K562 (cell line): ENCODE results near the gene TSKS. TPM values are rescaled to one million over a fixed set of nuclear protein-coding genes. Genes with fewer than 3 reads are reported as not detected.

Experiments used
- ATF7 ChIP-seq: fragments of 450-650 bp; IDR thresholded peaks from 2 replicates; pipeline ENCODE4 v1.7.1; 2014; ENCODE audit warnings: mild to moderate bottlenecking, moderate library complexity
- BRD9 ChIP-seq: fragments of 450-650 bp; IDR thresholded peaks from 2 replicates; pipeline ENCODE4 v1.6.1; 2018; ENCODE audit warnings: low read depth; ENCODE audit not compliant: partially characterized antibody
- CBFB ChIP-seq: sonication (generic); formaldehyde crosslinking; IDR thresholded peaks from 2 replicates; pipeline ENCODE4 v1.4.0; 2020; ENCODE audit warnings: mild to moderate bottlenecking, missing genetic modification reagents
- CBX5 ChIP-seq: IDR thresholded peaks from 2 replicates; pipeline ENCODE4 v1.6.1; 2014; ENCODE audit warnings: low read depth, borderline replicate concordance
- CHD2 ChIP-seq: IDR thresholded peaks from 2 replicates; pipeline ENCODE4 v1.6.1; 2011; ENCODE audit warnings: low read depth, low read length
- CREB3L1 ChIP-seq: fragments of 450-650 bp; IDR thresholded peaks from 2 replicates; pipeline ENCODE4 v1.6.1; 2014; ENCODE audit warnings: low read depth, mild to moderate bottlenecking, moderate library complexity, borderline replicate concordance
- DLX4 ChIP-seq: fragments of 250-450 bp; sonication (Bioruptor Pico); IDR thresholded peaks from 2 replicates; pipeline ENCODE4 v1.6.1; 2021; ENCODE audit warnings: mild to moderate bottlenecking
- ESRRA ChIP-seq: fragments of 450-650 bp; IDR thresholded peaks from 2 replicates; pipeline ENCODE4 v1.6.1; 2014; ENCODE audit warnings: low read depth, mild to moderate bottlenecking, moderate library complexity, borderline replicate concordance
- ETV1 ChIP-seq: fragments of 450-650 bp; conservative IDR thresholded peaks from 2 replicates; pipeline ENCODE4 v1.6.1; 2016; ENCODE audit warnings: missing genetic modification characterization, control low read depth, low read depth, missing compliant biosample characterization
- ETV6 ChIP-seq, 3 experiments: fragments of 150-350 bp in 1 of 3; sonication (generic) in 1 of 3; formaldehyde crosslinking in 1 of 3; IDR thresholded peaks; 2 replicates each; pipeline versions ENCODE4 v1.6.1 to v1.8.0; 2014 to 2022; ENCODE audit warnings: borderline replicate concordance in 2 of 3, low read depth in 2 of 3, antibody characterized with exemption in 1 of 3, low read length in 1 of 3, mild to moderate bottlenecking in 1 of 3, missing genetic modification reagents in 1 of 3
- HCFC1 ChIP-seq: IDR thresholded peaks from 2 replicates; pipeline ENCODE4 v1.6.1; 2012; ENCODE audit warnings: low read depth, low read length, improper control_type of control experiment
- HDAC1 ChIP-seq, 2 experiments: fragments of 450-650 bp; IDR thresholded peaks; 2 replicates each; pipeline ENCODE4 v1.6.1; 2016 to 2017; ENCODE audit warnings: inconsistent platforms in 1 of 2, mild to moderate bottlenecking in 1 of 2, moderate library complexity in 1 of 2
- ILF3 ChIP-seq: fragments of 450-650 bp; IDR thresholded peaks from 2 replicates; pipeline ENCODE4 v1.6.1; 2018; ENCODE audit warnings: antibody characterized with exemption, mild to moderate bottlenecking, moderate library complexity, borderline replicate concordance
- KLF1 ChIP-seq: fragments of 450-650 bp; IDR thresholded peaks from 2 replicates; pipeline ENCODE4 v1.6.1; 2016; ENCODE audit warnings: missing genetic modification characterization, missing compliant biosample characterization
- MCM2 ChIP-seq: fragments of 450-650 bp; IDR thresholded peaks from 2 replicates; pipeline ENCODE4 v1.6.1; 2017; ENCODE audit warnings: low read depth, mild to moderate bottlenecking
- MCM5 ChIP-seq: fragments of 450-650 bp; IDR thresholded peaks from 2 replicates; pipeline ENCODE4 v1.6.1; 2016; ENCODE audit warnings: low read depth
- MNT ChIP-seq, 2 experiments: fragments of 450-650 bp; conservative IDR thresholded peaks; 2 replicates each; pipeline ENCODE4 v1.6.1; 2017; ENCODE audit warnings: mild to moderate bottlenecking in 2 of 2, moderate library complexity in 2 of 2
- NFXL1 ChIP-seq: fragments of 450-650 bp; formaldehyde crosslinking; IDR thresholded peaks from 2 replicates; pipeline ENCODE4 v1.4.0; 2021; ENCODE audit warnings: mild to moderate bottlenecking
- PHB2 ChIP-seq: fragments of 450-650 bp; IDR thresholded peaks from 2 replicates; pipeline ENCODE4 v1.6.1; 2017; ENCODE audit warnings: low read depth
- PHF21A ChIP-seq: fragments of 450-650 bp; IDR thresholded peaks from 2 replicates; pipeline ENCODE4 v1.6.1; 2017; ENCODE audit warnings: low read depth, borderline replicate concordance
- PRPF4 ChIP-seq: fragments of 200-400 bp; formaldehyde crosslinking; IDR thresholded peaks from one replicate; pipeline ENCODE4 v1.6.1; 2017; ENCODE audit warnings: low read length, low read depth, mild to moderate bottlenecking; ENCODE audit not compliant: insufficient read depth, poor library complexity, severe bottlenecking
- RBBP5 ChIP-seq: fragments of 200-600 bp; sonication (generic); IDR thresholded peaks from 2 replicates; pipeline ENCODE4 v1.6.1; 2012; ENCODE audit warnings: borderline replicate concordance, mild to moderate bottlenecking, low read length, control low read depth, inconsistent platforms; ENCODE audit not compliant: insufficient read depth, poor library complexity, severe bottlenecking
- RBFOX2 ChIP-seq: fragments of 200-400 bp; formaldehyde crosslinking; IDR thresholded peaks from 2 replicates; pipeline ENCODE4 v1.6.1; 2017; ENCODE audit warnings: low read depth, mild to moderate bottlenecking, low read length, moderate library complexity
- WHSC1 ChIP-seq: IDR thresholded peaks from one replicate; pipeline ENCODE4 v1.6.1; 2012; ENCODE audit warnings: low read length, control low read depth, inconsistent platforms
- ZNF79 ChIP-seq: fragments of 250-450 bp; sonication (Bioruptor Pico); IDR thresholded peaks from 2 replicates; pipeline ENCODE4 v1.4.0; 2020; ENCODE audit warnings: low read depth, mild to moderate bottlenecking, moderate library complexity
- polyA plus RNA-seq, 8 experiments: library from polyadenylated mRNA; depleted of rRNA in 4 of 8; stranded (reverse) in 5 of 8; unstranded in 3 of 8; fragments of >200 nt; fragmentation: Nextera tagmentation in 2 of 8; fragmentation: Illumina TruSeq in 1 of 8; extraction: Ambion mirVana in 2 of 8; extraction: Trizol in 1 of 8; gene quantifications; 2 replicates each; pipeline versions ENCODE4 v1.2.1 to v1.2.3, GENCODE V29; 2011 to 2014; ENCODE audit warnings: inconsistent platforms in 1 of 8, missing spikeins in 1 of 8
- total RNA-seq, 7 experiments: library from RNA; depleted of rRNA in 6 of 7; stranded (reverse); fragments of >200 nt in 6 of 7; fragmentation: Illumina TruSeq in 2 of 7; extraction: Trizol in 2 of 7; gene quantifications; 2 replicates each; pipeline versions ENCODE4 v1.2.1 to v1.2.3, GENCODE V29; 2011 to 2021; ENCODE audit warnings: low replicate concordance in 1 of 7
- TF ChIP-seq, protein P1 (sequence below): fragments of 450-650 bp; conservative IDR thresholded peaks from 2 replicates; pipeline ENCODE4 v1.6.1; 2016; ENCODE audit warnings: missing genetic modification characterization, low read depth, mild to moderate bottlenecking, missing compliant biosample characterization, moderate library complexity

TSKS gene
- total and polyA plus RNA-seq, 9 of the 15 experiments (the other 6 are each of a cell fraction or from before 2014, with no cell fraction given) = 0.14 to 4.5 (median 0.80) TPM

GRCh38 chr19:49766930-49767299 is 3.8 kb upstream of the TSKS start, which contains the start of gene AP2A1 (continued):
- peak; percentile 35 for TF ChIP-seq RBBP5
- peak in 1 of 2 experiments; percentile 65; a peak in 1 of 4 replicates for TF ChIP-seq HDAC1 (IDR thresholded peaks at IDR 0.05)
- TF ChIP-seq BRD9 = no peak
- 0 out of 2 replicates have a peak, but pooled peaks have one; percentile 21 for TF ChIP-seq PHF21A
- TF ChIP-seq DLX4 = no peak
- no peak for TF ChIP-seq HCFC1
- TF ChIP-seq MCM5 = no peak
- no peak for TF ChIP-seq CBFB (CRISPR knock-in tag)
- TF ChIP-seq KLF1 (tag) = no peak
- no peak for TF ChIP-seq CREB3L1
- TF ChIP-seq WHSC1 = no peak
- peak; percentile 3 to 47; a peak in 1 of 4 replicates for TF ChIP-seq MNT (conservative IDR thresholded peaks at IDR 0.05)
- TF ChIP-seq PRPF4 = no peak
- no peak for TF ChIP-seq MCM2
- TF ChIP-seq, protein P1, sequence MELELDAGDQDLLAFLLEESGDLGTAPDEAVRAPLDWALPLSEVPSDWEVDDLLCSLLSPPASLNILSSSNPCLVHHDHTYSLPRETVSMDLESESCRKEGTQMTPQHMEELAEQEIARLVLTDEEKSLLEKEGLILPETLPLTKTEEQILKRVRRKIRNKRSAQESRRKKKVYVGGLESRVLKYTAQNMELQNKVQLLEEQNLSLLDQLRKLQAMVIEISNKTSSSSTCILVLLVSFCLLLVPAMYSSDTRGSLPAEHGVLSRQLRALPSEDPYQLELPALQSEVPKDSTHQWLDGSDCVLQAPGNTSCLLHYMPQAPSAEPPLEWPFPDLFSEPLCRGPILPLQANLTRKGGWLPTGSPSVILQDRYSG (tag) = no peak
- peak; percentile 58; the same call in 1 of the 2 replicates for TF ChIP-seq RBFOX2
- no peak for TF ChIP-seq ETV6 (IDR thresholded peaks at IDR 0.05; ENCODE audit: borderline replicate concordance in 1 of 2, low read depth in 2 of 2, low read length in 1 of 2)
- TF ChIP-seq ETV6 (CRISPR knock-in tag; IDR thresholded peaks at IDR 0.05; ENCODE audit: borderline replicate concordance) = no peak
- TF ChIP-seq ESRRA = no peak
- peak; percentile 38; the same call in 1 of the 2 replicates for TF ChIP-seq ETV1 (tag)
- no peak for TF ChIP-seq NFXL1 (CRISPR knock-in tag)
- no peak for TF ChIP-seq PHB2
- TF ChIP-seq ZNF79 (CRISPR knock-in tag) = no peak
- TF ChIP-seq ATF7 = no peak
- TF ChIP-seq CBX5 = no peak
- TF ChIP-seq ILF3 = no peak
- no peak for TF ChIP-seq CHD2
- TF ChIP-seq, all 486 proteins: peak for 21
